K562 (cell line): ENCODE data around the gene NAPB. TPM values are rescaled to one million over a fixed set of nuclear protein-coding genes. Genes with fewer than 3 reads are reported as not detected.

ENCODE experiments used
- ATF7 ChIP-seq: fragments of 450-650 bp; IDR thresholded peaks from 2 replicates; pipeline ENCODE4 v1.7.1; 2014; ENCODE audit warnings: mild to moderate bottlenecking, moderate library complexity
- DPF2 ChIP-seq: fragments of 450-650 bp; IDR thresholded peaks from 2 replicates; pipeline ENCODE4 v1.6.1; 2016
- FOXJ2 ChIP-seq: fragments of 200-800 bp; sonication (Bioruptor generic); IDR thresholded peaks from 2 replicates; pipeline ENCODE4 v1.6.1; 2016; ENCODE audit warnings: missing genetic modification characterization, missing compliant biosample characterization
- FOXP1 ChIP-seq: sonication (generic); formaldehyde crosslinking; IDR thresholded peaks from 2 replicates; pipeline ENCODE4 v1.8.0; 2022; ENCODE audit warnings: mild to moderate bottlenecking, missing genetic modification reagents
- GABPB1 ChIP-seq: sonication (generic); formaldehyde crosslinking; IDR thresholded peaks from 2 replicates; pipeline ENCODE4 v1.8.0; 2022; ENCODE audit warnings: mild to moderate bottlenecking, missing genetic modification reagents
- HDAC8 ChIP-seq: fragments of 450-650 bp; IDR thresholded peaks from 2 replicates; pipeline ENCODE4 v1.6.1; 2016; ENCODE audit warnings: mild to moderate bottlenecking, missing genetic modification characterization, moderate library complexity, missing compliant biosample characterization
- KAT7 ChIP-seq: sonication (generic); formaldehyde crosslinking; IDR thresholded peaks from 2 replicates; pipeline ENCODE4 v1.8.0; 2022; ENCODE audit warnings: missing genetic modification reagents, mild to moderate bottlenecking, borderline replicate concordance
- L3MBTL2 ChIP-seq: fragments of 450-650 bp; IDR thresholded peaks from 2 replicates; pipeline ENCODE4 v1.6.1; 2016; ENCODE audit warnings: mild to moderate bottlenecking, moderate library complexity
- MCM3 ChIP-seq: fragments of 450-650 bp; IDR thresholded peaks from 2 replicates; pipeline ENCODE4 v1.6.1; 2016
- MEIS2 ChIP-seq: fragments of 450-650 bp; IDR thresholded peaks from 2 replicates; pipeline ENCODE4 v1.6.1; 2014; ENCODE audit warnings: mild to moderate bottlenecking; ENCODE audit not compliant: partially characterized antibody
- NELFE ChIP-seq: IDR thresholded peaks from 2 replicates; pipeline ENCODE4 v1.6.1; 2011; ENCODE audit warnings: mild to moderate bottlenecking; ENCODE audit not compliant: insufficient read depth, insufficient read length
- NFYB ChIP-seq: IDR thresholded peaks from 2 replicates; pipeline ENCODE4 v1.6.1; 2011; ENCODE audit warnings: mild to moderate bottlenecking, moderate library complexity; ENCODE audit not compliant: insufficient read length; ENCODE audit errors: extremely low read depth
- PCBP1 ChIP-seq: fragments of 200-400 bp; formaldehyde crosslinking; IDR thresholded peaks from 2 replicates; pipeline ENCODE4 v1.6.1; 2018; ENCODE audit warnings: mild to moderate bottlenecking, low read depth, low read length; ENCODE audit not compliant: poor library complexity, severe bottlenecking
- PHB ChIP-seq: fragments of 250-450 bp; sonication (Bioruptor Pico); IDR thresholded peaks from 2 replicates; pipeline ENCODE4 v1.5.0; 2021
- PURB ChIP-seq: sonication (generic); formaldehyde crosslinking; IDR thresholded peaks from 2 replicates; pipeline ENCODE4 v1.9.0; 2021; ENCODE audit warnings: low read depth, mild to moderate bottlenecking, missing genetic modification reagents
- RBFOX2 ChIP-seq: fragments of 200-400 bp; formaldehyde crosslinking; IDR thresholded peaks from 2 replicates; pipeline ENCODE4 v1.6.1; 2017; ENCODE audit warnings: low read depth, mild to moderate bottlenecking, low read length, moderate library complexity
- RBM25 ChIP-seq: fragments of 200-400 bp; formaldehyde crosslinking; IDR thresholded peaks from 2 replicates; pipeline ENCODE4 v1.6.1; 2018; ENCODE audit warnings: low read length, low read depth, moderate library complexity; ENCODE audit not compliant: severe bottlenecking
- SIX5 ChIP-seq, 2 experiments: IDR thresholded peaks; 2 replicates each; pipeline ENCODE4 v1.6.1; 2011; ENCODE audit warnings: low read length in 2 of 2, borderline replicate concordance in 1 of 2, low read depth in 1 of 2, mild to moderate bottlenecking in 1 of 2, moderate library complexity in 1 of 2; ENCODE audit not compliant: insufficient read depth in 1 of 2
- WHSC1 ChIP-seq: IDR thresholded peaks from one replicate; pipeline ENCODE4 v1.6.1; 2012; ENCODE audit warnings: low read length, control low read depth, inconsistent platforms
- ZBTB8A ChIP-seq: fragments of 450-650 bp; IDR thresholded peaks from 2 replicates; pipeline ENCODE4 v1.6.1; 2018; ENCODE audit warnings: mild to moderate bottlenecking, moderate library complexity; ENCODE audit not compliant: partially characterized antibody
- ZNF143 ChIP-seq: sonication (generic); formaldehyde crosslinking; IDR thresholded peaks from 2 replicates; pipeline ENCODE4 v1.9.0; 2022; ENCODE audit warnings: mild to moderate bottlenecking, missing genetic modification reagents
- ZNF274 ChIP-seq: IDR thresholded peaks from 2 replicates; pipeline ENCODE4 v1.6.1; 2011; ENCODE audit warnings: low read depth, mild to moderate bottlenecking, low read length, moderate library complexity, borderline replicate concordance
- ZNF707 ChIP-seq: fragments of 250-450 bp; sonication (Bioruptor Pico); conservative IDR thresholded peaks from 2 replicates; pipeline ENCODE4 v1.8.0; 2022; ENCODE audit warnings: inconsistent platforms, mild to moderate bottlenecking, moderate library complexity
- polyA plus RNA-seq, 8 experiments: library from polyadenylated mRNA; depleted of rRNA in 4 of 8; stranded (reverse) in 5 of 8; unstranded in 3 of 8; fragments of >200 nt; fragmentation: Nextera tagmentation in 2 of 8; fragmentation: Illumina TruSeq in 1 of 8; extraction: Ambion mirVana in 2 of 8; extraction: Trizol in 1 of 8; gene quantifications; 2 replicates each; pipeline versions ENCODE4 v1.2.1 to v1.2.3, GENCODE V29; 2011 to 2014; ENCODE audit warnings: inconsistent platforms in 1 of 8, missing spikeins in 1 of 8
- total RNA-seq, 7 experiments: library from RNA; depleted of rRNA in 6 of 7; stranded (reverse); fragments of >200 nt in 6 of 7; fragmentation: Illumina TruSeq in 2 of 7; extraction: Trizol in 2 of 7; gene quantifications; 2 replicates each; pipeline versions ENCODE4 v1.2.1 to v1.2.3, GENCODE V29; 2011 to 2021; ENCODE audit warnings: low replicate concordance in 1 of 7
- TF ChIP-seq, protein P1 (sequence below): sonication (generic); formaldehyde crosslinking; IDR thresholded peaks from 2 replicates; pipeline ENCODE4 v1.8.0; 2022; ENCODE audit warnings: mild to moderate bottlenecking, missing genetic modification reagents
- TF ChIP-seq, protein P2 (sequence below): fragments of 450-650 bp; IDR thresholded peaks from 2 replicates; pipeline ENCODE4 v1.6.1; 2017; ENCODE audit warnings: antibody characterized with exemption, mild to moderate bottlenecking

NAPB gene
- total and polyA plus RNA-seq, 9 of the 15 experiments (the other 6 are each of a cell fraction or from before 2014, with no cell fraction given) = 1.4 to 7.7 (median 5.2) TPM

DNA sequence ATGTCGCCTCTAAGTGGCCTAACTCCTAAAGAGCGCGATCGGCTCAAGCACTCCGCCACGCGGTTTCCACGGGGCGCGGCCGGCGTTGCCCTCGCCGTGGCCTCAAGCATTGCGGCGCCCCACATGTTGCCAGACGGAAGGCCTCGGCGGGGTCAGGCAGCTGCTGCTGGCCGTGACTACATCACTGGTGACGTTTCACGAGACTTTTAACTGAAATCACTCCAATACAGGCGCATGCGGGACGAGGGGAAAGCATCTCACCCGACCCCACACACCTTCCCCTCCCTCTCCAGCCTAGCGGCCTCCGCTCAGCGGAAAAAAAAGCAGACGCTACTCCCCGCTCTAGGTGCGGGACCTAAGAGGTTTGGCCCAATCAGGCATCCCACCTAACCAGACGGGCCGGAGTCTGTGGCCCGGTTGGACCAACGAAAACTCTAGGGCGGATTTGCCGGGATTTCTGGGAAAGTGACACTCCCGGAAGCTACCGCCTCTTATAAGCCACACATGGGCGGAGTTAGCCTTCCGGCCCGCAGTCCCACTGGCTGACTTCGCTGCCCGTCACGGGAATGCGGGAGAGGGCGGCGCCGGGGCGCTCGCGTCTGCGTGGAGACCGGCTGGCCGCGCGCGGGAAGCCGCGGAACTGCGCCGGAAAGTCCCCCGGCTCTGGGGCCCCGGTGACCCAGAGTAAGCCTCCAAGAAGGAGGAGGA, 70.9 kb downstream of the NAPB start, which contains the start of gene NXT1 (continued):
- peak; percentile 13; the same call in 1 of the 2 replicates for TF ChIP-seq KAT7
- no peak for TF ChIP-seq WHSC1
- TF ChIP-seq, protein P1, sequence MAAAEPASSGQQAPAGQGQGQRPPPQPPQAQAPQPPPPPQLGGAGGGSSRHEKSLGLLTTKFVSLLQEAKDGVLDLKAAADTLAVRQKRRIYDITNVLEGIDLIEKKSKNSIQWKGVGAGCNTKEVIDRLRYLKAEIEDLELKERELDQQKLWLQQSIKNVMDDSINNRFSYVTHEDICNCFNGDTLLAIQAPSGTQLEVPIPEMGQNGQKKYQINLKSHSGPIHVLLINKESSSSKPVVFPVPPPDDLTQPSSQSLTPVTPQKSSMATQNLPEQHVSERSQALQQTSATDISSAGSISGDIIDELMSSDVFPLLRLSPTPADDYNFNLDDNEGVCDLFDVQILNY = 0 out of 2 replicates have a peak, but pooled peaks have one; percentile 62
- peak; percentile 10 for TF ChIP-seq PCBP1
- TF ChIP-seq ZNF274 = no peak
- TF ChIP-seq, protein P2, sequence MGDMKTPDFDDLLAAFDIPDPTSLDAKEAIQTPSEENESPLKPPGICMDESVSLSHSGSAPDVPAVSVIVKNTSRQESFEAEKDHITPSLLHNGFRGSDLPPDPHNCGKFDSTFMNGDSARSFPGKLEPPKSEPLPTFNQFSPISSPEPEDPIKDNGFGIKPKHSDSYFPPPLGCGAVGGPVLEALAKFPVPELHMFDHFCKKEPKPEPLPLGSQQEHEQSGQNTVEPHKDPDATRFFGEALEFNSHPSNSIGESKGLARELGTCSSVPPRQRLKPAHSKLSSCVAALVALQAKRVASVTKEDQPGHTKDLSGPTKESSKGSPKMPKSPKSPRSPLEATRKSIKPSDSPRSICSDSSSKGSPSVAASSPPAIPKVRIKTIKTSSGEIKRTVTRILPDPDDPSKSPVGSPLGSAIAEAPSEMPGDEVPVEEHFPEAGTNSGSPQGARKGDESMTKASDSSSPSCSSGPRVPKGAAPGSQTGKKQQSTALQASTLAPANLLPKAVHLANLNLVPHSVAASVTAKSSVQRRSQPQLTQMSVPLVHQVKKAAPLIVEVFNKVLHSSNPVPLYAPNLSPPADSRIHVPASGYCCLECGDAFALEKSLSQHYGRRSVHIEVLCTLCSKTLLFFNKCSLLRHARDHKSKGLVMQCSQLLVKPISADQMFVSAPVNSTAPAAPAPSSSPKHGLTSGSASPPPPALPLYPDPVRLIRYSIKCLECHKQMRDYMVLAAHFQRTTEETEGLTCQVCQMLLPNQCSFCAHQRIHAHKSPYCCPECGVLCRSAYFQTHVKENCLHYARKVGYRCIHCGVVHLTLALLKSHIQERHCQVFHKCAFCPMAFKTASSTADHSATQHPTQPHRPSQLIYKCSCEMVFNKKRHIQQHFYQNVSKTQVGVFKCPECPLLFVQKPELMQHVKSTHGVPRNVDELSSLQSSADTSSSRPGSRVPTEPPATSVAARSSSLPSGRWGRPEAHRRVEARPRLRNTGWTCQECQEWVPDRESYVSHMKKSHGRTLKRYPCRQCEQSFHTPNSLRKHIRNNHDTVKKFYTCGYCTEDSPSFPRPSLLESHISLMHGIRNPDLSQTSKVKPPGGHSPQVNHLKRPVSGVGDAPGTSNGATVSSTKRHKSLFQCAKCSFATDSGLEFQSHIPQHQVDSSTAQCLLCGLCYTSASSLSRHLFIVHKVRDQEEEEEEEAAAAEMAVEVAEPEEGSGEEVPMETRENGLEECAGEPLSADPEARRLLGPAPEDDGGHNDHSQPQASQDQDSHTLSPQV = peak; percentile 70
- no peak for TF ChIP-seq MCM3
- peak; percentile 67; the same call in 1 of the 2 replicates for TF ChIP-seq HDAC8
- TF ChIP-seq L3MBTL2 = peak; percentile 96
- peak; percentile 59; the same call in 1 of the 2 replicates for TF ChIP-seq ZNF143 (CRISPR knock-in tag)
- TF ChIP-seq PURB (CRISPR knock-in tag) = no peak
- TF ChIP-seq RBFOX2 = peak; percentile 91
- TF ChIP-seq GABPB1 = peak; percentile 95
- TF ChIP-seq SIX5 (IDR thresholded peaks at IDR 0.05; ENCODE audit: borderline replicate concordance in 1 of 2, insufficient read depth in 1 of 2, low read depth in 1 of 2, low read length in 2 of 2) = peak in 1 of 2 experiments; percentile 29; a peak in 1 of 4 replicates
- peak; percentile 74; the same call in 1 of the 2 replicates for TF ChIP-seq FOXP1 (CRISPR knock-in tag)
- TF ChIP-seq DPF2 = peak; percentile 13; the same call in 1 of the 2 replicates
- no peak for TF ChIP-seq ZBTB8A
- TF ChIP-seq MEIS2 = peak; percentile 22
- no peak for TF ChIP-seq FOXJ2 (tag)
- no peak for TF ChIP-seq NELFE
- TF ChIP-seq ATF7 = peak; percentile 66
- TF ChIP-seq PHB = no peak
- peak; percentile 65 for TF ChIP-seq NFYB
- no peak for TF ChIP-seq ZNF707 (CRISPR knock-in tag)
- TF ChIP-seq RBM25 = peak; percentile 78
